A549 (cell line): ENCODE results near the gene PSG1. TPM values are rescaled to one million over a fixed set of nuclear protein-coding genes. Genes with fewer than 3 reads are reported as not detected.
"Not testable (repeated sequence)": the region's sequence is repeated elsewhere in the genome, so short reads cannot be mapped to it uniquely, and the experiment has no call there.

ENCODE experiments used
- ATAC-seq, 2 experiments: fragments of 200-7000 bp in 1 of 2; fragments of >200 bp in 1 of 2; cut with Nextera tagmentation in 1 of 2; cut with Tn5 transposase in 1 of 2; 3 replicates each; pipeline versions ENCODE4 v1.8.0 to v1.9.1; 2018 to 2020; ENCODE audit warnings: mild to moderate bottlenecking in 1 of 2, moderate library complexity in 1 of 2
- CTCF ChIA-PET: fragments of 300-600 bp; sonication (Branson Sonifier 250); formaldehyde crosslinking; extraction: SDS; loops from one replicate; lab custom pipeline; 2021; ENCODE audit warnings: antibody characterized with exemption, inconsistent platforms; lab: Yijun Ruan, JAX
- POLR2A ChIA-PET: fragments of 350-600 bp; formaldehyde crosslinking; extraction: SDS; loops from one replicate; lab custom pipeline; 2021; ENCODE audit warnings: antibody characterized with exemption, inconsistent platforms; lab: Yijun Ruan, JAX
- DNase-seq, 2 experiments: peaks; one replicate each; pipeline versions ENCODE4 v3.0.0 to v3.0.0-alpha.2; 2011 to 2016; ENCODE audit warnings: low read depth in 1 of 2, low spot score in 1 of 2
- FAIRE-seq: peaks from 2 replicates; lab custom pipeline; 2011; peaks lifted over from hg19 to GRCh38; lab: Jason Lieb, UNC
- H3K27ac ChIP-seq, 2 experiments: fragments of >200 bp; sonication (Bioruptor Twin); formaldehyde crosslinking; 3 replicates each; pipeline ENCODE4 v1.5.1; 2016 to 2017
- H3K4me1 ChIP-seq: fragments of >200 bp; sonication (Bioruptor Twin); formaldehyde crosslinking; 3 replicates; pipeline ENCODE4 v1.6.1; 2016
- H3K4me2 ChIP-seq: fragments of >200 bp; sonication (Bioruptor Twin); formaldehyde crosslinking; 3 replicates; pipeline ENCODE4 v1.6.1; 2016
- H3K4me3 ChIP-seq: fragments of >200 bp; sonication (Bioruptor Twin); formaldehyde crosslinking; 3 replicates; pipeline ENCODE4 v1.5.1; 2016
- H3K9me3 ChIP-seq: fragments of >200 bp; sonication (Bioruptor Twin); formaldehyde crosslinking; 3 replicates; pipeline ENCODE4 v1.6.1; 2016
- CEBPB ChIP-seq, 2 experiments: fragments of >200 bp in 1 of 2; sonication (Bioruptor Twin) in 1 of 2; formaldehyde crosslinking in 1 of 2; IDR thresholded peaks; 2 replicates each; pipeline ENCODE4 v1.6.1; 2012 to 2016
- CHD4 ChIP-seq: fragments of 200-600 bp; sonication (generic); IDR thresholded peaks from 2 replicates; pipeline ENCODE4 v1.6.1; 2016; ENCODE audit warnings: antibody characterized with exemption, mild to moderate bottlenecking, borderline replicate concordance
- EHF ChIP-seq: fragments of 250-450 bp; sonication (Bioruptor Pico); IDR thresholded peaks from 2 replicates; pipeline ENCODE4 v1.5.0; 2020; ENCODE audit warnings: mild to moderate bottlenecking
- EP300 ChIP-seq, 2 experiments: fragments of >200 bp; sonication (Bioruptor Twin); formaldehyde crosslinking; IDR thresholded peaks; 2 replicates in 1 of 2; 3 replicates in 1 of 2; pipeline ENCODE4 v1.6.1; 2016 to 2017
- FOSB ChIP-seq: fragments of 250-450 bp; sonication (Bioruptor Pico); IDR thresholded peaks from 2 replicates; pipeline ENCODE4 v1.5.0; 2020; ENCODE audit warnings: mild to moderate bottlenecking, moderate library complexity
- FOSL2 ChIP-seq, 2 experiments: fragments of 450-650 bp in 1 of 2; fragments of >200 bp in 1 of 2; sonication (Bioruptor Twin) in 1 of 2; formaldehyde crosslinking; IDR thresholded peaks; 2 replicates each; pipeline versions ENCODE4 v1.5.0 to v1.6.1; 2016 to 2020; ENCODE audit warnings: mild to moderate bottlenecking in 1 of 2, moderate library complexity in 1 of 2
- GATA3 ChIP-seq: IDR thresholded peaks from 2 replicates; pipeline ENCODE4 v1.6.1; 2012; ENCODE audit warnings: borderline replicate concordance
- HOXA7 ChIP-seq: fragments of 250-450 bp; sonication (Bioruptor Pico); IDR thresholded peaks from 2 replicates; pipeline ENCODE4 v1.5.0; 2020; ENCODE audit warnings: mild to moderate bottlenecking, moderate library complexity
- HOXB13 ChIP-seq: fragments of 250-450 bp; sonication (Bioruptor Pico); IDR thresholded peaks from 2 replicates; pipeline ENCODE4 v1.5.0; 2020; ENCODE audit warnings: low read depth, mild to moderate bottlenecking, moderate library complexity
- JUN ChIP-seq, 2 experiments: fragments of >200 bp; sonication (Bioruptor Twin); formaldehyde crosslinking; IDR thresholded peaks; 2 replicates in 1 of 2; 3 replicates in 1 of 2; pipeline ENCODE4 v1.6.1; 2016 to 2017
- JUNB ChIP-seq: fragments of >200 bp; sonication (Bioruptor Twin); formaldehyde crosslinking; IDR thresholded peaks from 2 replicates; pipeline ENCODE4 v1.6.1; 2016
- KDM5A ChIP-seq: fragments of 200-600 bp; sonication (generic); IDR thresholded peaks from 2 replicates; pipeline ENCODE4 v1.6.1; 2016; ENCODE audit warnings: antibody characterized with exemption, mild to moderate bottlenecking
- MAFK ChIP-seq: fragments of 450-650 bp; IDR thresholded peaks from 2 replicates; pipeline ENCODE4 v1.6.1; 2014; ENCODE audit not compliant: partially characterized antibody
- MAZ ChIP-seq: fragments of 150-350 bp; IDR thresholded peaks from 2 replicates; pipeline ENCODE4 v1.6.1; 2014; ENCODE audit warnings: antibody characterized with exemption, low read depth, low read length, borderline replicate concordance
- RAD21 ChIP-seq, 2 experiments: fragments of >200 bp in 1 of 2; sonication (Bioruptor Twin) in 1 of 2; formaldehyde crosslinking in 1 of 2; IDR thresholded peaks in 1 of 2; conservative IDR thresholded peaks in 1 of 2; 2 replicates in 1 of 2; 3 replicates in 1 of 2; pipeline ENCODE4 v1.6.1; 2012 to 2018; ENCODE audit warnings: inconsistent platforms in 1 of 2
- RCOR1 ChIP-seq: fragments of 150-350 bp; IDR thresholded peaks from 2 replicates; pipeline ENCODE4 v1.6.1; 2014; ENCODE audit warnings: antibody characterized with exemption, low read length, low read depth
- SMC3 ChIP-seq: fragments of >200 bp; sonication (Bioruptor Twin); formaldehyde crosslinking; IDR thresholded peaks from 3 replicates; pipeline ENCODE4 v1.6.1; 2018; ENCODE audit warnings: inconsistent platforms
- TFCP2L1 ChIP-seq: fragments of 250-450 bp; sonication (Bioruptor Pico); IDR thresholded peaks from 2 replicates; pipeline ENCODE4 v1.5.0; 2021; ENCODE audit warnings: mild to moderate bottlenecking
- ZNF302 ChIP-seq: fragments of 250-450 bp; sonication (Bioruptor Pico); IDR thresholded peaks from 2 replicates; pipeline ENCODE4 v1.9.0; 2021; ENCODE audit warnings: inconsistent platforms, mild to moderate bottlenecking, moderate library complexity
- ZSCAN20 ChIP-seq: fragments of 250-450 bp; sonication (Bioruptor Pico); IDR thresholded peaks from 2 replicates; pipeline ENCODE4 v1.8.0; 2022; ENCODE audit warnings: mild to moderate bottlenecking, moderate library complexity
- WGBS: methylation state at CpG from one replicate; pipeline ENCODE4 v1.1.6; 2017; ENCODE audit errors: missing lambda C conversion rate; 5-methylcytosine and 5-hydroxymethylcytosine counted together
- polyA plus RNA-seq, 4 experiments: library from polyadenylated mRNA; depleted of rRNA in 3 of 4; stranded (reverse); fragments of >200 nt; fragmentation: RNase III in 1 of 4; extraction: RNeasy Plus Mini Kit Qiagen cat#74134 plus additional on column Dnase treatment in 1 of 4; gene quantifications; 2 replicates in 3 of 4; 3 replicates in 1 of 4; pipeline ENCODE4 v1.2.3, GENCODE V29; 2011 to 2017
- TF ChIP-seq, protein P1 (sequence below): IDR thresholded peaks from 2 replicates; pipeline ENCODE4 v1.6.1; 2012
- TF ChIP-seq, protein P2 (sequence below): fragments of 250-450 bp; sonication (Bioruptor Pico); IDR thresholded peaks from 2 replicates; pipeline ENCODE4 v1.5.0; 2020; ENCODE audit warnings: low read depth, mild to moderate bottlenecking, moderate library complexity
- TF ChIP-seq, protein P3 (sequence below): fragments of >200 bp; sonication (Bioruptor Twin); formaldehyde crosslinking; IDR thresholded peaks from 2 replicates; pipeline ENCODE4 v1.6.1; 2016
- TF ChIP-seq, protein P4 (sequence below): IDR thresholded peaks from 2 replicates; pipeline ENCODE4 v1.6.1; 2012

Gene PSG1
- polyA plus RNA-seq, 2 of the 4 experiments (the other 2 are of a cell fraction), result 0.16 to 0.41 TPM

DNA sequence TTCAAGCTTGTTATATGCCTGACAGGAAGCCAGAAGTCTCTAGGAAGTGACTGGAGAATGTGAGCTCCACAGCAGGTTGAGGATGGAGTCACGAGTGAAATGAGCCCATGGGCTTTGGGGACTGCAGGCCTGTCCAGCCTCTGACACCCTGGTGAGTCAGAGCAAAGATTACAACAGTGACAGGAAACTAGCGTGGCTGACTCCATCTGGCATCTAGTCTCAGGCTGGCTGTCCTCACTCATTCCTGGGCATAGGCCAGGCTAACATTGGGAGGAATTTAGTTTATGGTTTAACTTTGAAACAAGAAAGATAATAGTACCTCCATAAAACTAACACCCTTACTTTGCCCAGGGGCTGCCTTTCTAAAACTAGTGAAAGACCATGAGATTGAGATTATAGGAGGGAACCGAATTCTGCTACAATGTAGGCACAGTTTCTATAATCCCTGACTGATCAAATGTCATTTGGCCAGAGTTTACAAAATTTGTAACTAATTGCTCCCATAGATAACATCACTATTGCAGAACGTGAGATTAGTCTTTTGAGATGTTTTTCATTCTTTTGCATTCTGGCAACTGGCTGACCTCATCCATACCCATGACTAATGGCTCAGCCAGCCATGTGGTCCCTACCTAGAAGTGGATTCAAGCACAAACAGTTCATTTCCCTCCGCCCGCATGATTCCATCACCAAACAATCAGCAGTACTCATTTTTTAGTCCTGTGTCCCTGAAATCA is 28.4 kb downstream of the PSG1 start (continued):
- no peak for TF ChIP-seq MAZ
- TF ChIP-seq CHD4, result no peak
- TF ChIP-seq HOXB13 (CRISPR knock-in tag), result no peak
- TF ChIP-seq, protein P1, sequence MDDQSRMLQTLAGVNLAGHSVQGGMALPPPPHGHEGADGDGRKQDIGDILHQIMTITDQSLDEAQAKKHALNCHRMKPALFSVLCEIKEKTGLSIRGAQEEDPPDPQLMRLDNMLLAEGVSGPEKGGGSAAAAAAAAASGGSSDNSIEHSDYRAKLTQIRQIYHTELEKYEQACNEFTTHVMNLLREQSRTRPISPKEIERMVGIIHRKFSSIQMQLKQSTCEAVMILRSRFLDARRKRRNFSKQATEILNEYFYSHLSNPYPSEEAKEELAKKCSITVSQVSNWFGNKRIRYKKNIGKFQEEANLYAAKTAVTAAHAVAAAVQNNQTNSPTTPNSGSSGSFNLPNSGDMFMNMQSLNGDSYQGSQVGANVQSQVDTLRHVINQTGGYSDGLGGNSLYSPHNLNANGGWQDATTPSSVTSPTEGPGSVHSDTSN, result peak; percentile 73; the same call in 1 of the 2 replicates

- ATAC-seq, result no peak
- ChIA-PET CTCF (interaction anchor here (0.6 to 1.6 kb wide), 2 partner anchors 24 to 481 kb away, joined by 3 to 4 read pairs; no protein-coding TSS in a partner anchor), POLR2A (no interaction called here)
- Histone ChIP-seq H3K4me1 (peaks cover 23% of the 10 kb centered on the region), H3K4me3 (no peak overlapping the region)
- no peak for TF ChIP-seq KDM5A
- no peak for TF ChIP-seq RCOR1
- TF ChIP-seq, all 56 proteins: peak for 0
- Histone ChIP-seq H3K27ac (peak overlapping the region; percentile 24 to 36; a peak in 4 of 6 replicates), H3K4me2 (no peak overlapping the region), H3K9me3 (no peaks in the 10 kb centered on the region; the same call in 2 of the 3 replicates)
- no peak for FAIRE-seq
- 54% methylated on average over 2 of the region's 2 CpGs for WGBS
- DNase-seq, result no peak
These were observed 32.9 kb downstream of the PSG1 start for GRCh38 chr19:42846597-42846996.

DNA sequence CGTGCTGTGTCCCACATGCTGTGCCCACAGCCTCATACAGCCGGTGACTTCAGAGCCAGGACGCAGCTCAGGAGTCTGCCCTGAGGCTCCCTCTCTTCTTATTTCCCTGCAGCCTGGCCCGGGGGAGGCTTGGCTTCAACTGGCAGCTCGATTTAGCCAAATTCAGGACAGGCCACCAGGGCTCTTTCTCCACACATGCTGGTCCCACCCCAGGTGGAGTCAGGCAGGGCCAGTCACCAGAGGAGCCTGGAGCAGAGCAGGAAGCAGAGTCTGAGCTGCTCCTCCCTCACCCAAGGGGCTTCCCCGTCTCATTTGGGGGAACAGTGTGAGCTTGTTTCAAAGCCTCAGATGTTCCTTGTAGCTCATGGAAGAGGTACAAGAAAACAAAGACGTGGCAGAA is 35.9 kb downstream of the PSG1 start:
- H3K9me3 ChIP-seq, DNase-seq, H3K4me1 ChIP-seq, H3K4me3 ChIP-seq, H3K4me2 ChIP-seq, FAIRE-seq, POLR2A ChIA-PET, ATAC-seq: not testable (repeated sequence)
- H3K27ac ChIP-seq, result peak overlapping the region in 1 of 2 experiments; percentile 69; a peak in 3 of 6 replicates
- WGBS, result 71% methylated on average over 7 of the region's 7 CpGs
- CTCF ChIA-PET, result interaction anchor here (0.8 to 1.3 kb wide), 3 partner anchors 15 to 41 kb away, joined by 3 to 5 read pairs (median 4); no protein-coding TSS in a partner anchor

DNA sequence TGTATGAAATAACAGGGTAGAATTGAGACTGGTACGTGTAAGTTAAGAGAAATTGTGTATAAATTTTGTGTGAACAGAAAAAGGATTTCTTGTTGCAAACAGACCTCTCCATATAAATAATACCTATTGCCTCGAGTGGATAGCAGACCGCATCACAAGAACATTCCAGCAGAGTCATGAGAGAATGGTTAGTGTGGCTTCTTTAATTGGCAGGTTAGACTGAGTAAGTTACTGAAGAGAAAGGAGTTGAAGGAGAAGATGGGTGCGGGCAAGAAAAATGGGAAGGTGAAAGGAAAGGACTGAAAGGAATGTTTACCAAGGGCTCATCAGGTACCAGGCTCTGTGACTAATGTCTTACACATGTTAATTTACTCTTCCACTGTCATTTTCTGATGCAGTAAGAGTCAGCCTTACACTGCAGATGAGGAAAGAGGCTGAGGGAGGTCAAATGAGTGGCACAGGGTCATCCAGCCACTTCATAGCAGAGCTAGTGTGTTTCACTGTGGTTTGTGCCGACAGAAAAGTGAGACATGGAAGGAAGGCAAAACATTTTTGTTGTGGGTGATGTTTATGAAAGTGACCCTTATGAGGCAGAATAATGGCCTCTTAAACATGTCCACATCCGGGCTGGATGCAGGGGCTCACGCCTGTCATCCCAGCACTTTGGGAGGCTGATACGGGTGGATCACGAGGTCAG is 46.6 kb downstream of the PSG1 start:
- peak overlapping the region; percentile 71 for H3K4me2 ChIP-seq
- 0 out of 3 replicates have a peak overlapping the region, but pooled peaks have one; percentile 19 for H3K4me3 ChIP-seq
- peaks cover 51% of the 10 kb centered on the region for H3K4me1 ChIP-seq
- WGBS, result 3% methylated on average over 9 of the region's 9 CpGs
- DNase-seq, result peak in 1 of 2 experiments; percentile 84
- peak; percentile 89 for FAIRE-seq
- POLR2A ChIA-PET; ATAC-seq; TF ChIP-seq FOSL2 (IDR thresholded peaks at IDR 0.05): not testable (repeated sequence)
- CTCF ChIA-PET, result interaction anchor here (1.3 to 2.0 kb wide), 6 partner anchors 20 to 271 kb away, joined by 3 to 12 read pairs (median 8); no protein-coding TSS in a partner anchor
- H3K9me3 ChIP-seq, result peaks cover 13% of the 10 kb centered on the region; the same call in 2 of the 3 replicates
- H3K27ac ChIP-seq, result peak overlapping the region; percentile 83 to 94
- TF ChIP-seq MAFK, result peak; percentile 1
- peak; percentile 77 to 84; a peak in 3 of 5 replicates for TF ChIP-seq EP300 (IDR thresholded peaks at IDR 0.05)
- peak; percentile 55; the same call in 1 of the 2 replicates for TF ChIP-seq HOXA7 (CRISPR knock-in tag)
- TF ChIP-seq GATA3, result peak; percentile 89
- TF ChIP-seq, protein P2, sequence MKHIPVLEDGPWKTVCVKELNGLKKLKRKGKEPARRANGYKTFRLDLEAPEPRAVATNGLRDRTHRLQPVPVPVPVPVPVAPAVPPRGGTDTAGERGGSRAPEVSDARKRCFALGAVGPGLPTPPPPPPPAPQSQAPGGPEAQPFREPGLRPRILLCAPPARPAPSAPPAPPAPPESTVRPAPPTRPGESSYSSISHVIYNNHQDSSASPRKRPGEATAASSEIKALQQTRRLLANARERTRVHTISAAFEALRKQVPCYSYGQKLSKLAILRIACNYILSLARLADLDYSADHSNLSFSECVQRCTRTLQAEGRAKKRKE (CRISPR knock-in tag), result peak; percentile 23; the same call in 1 of the 2 replicates
- TF ChIP-seq CEBPB (IDR thresholded peaks at IDR 0.05), result peak; percentile 52 to 82; a peak in 3 of 4 replicates
- peak in 1 of 2 experiments; percentile 6; a peak in 2 of 5 replicates for TF ChIP-seq RAD21 (conservative IDR thresholded peaks at IDR 0.05 in 1 of 2, IDR thresholded peaks at IDR 0.05 in 1 of 2)
- peak; percentile 70; the same call in 1 of the 2 replicates for TF ChIP-seq FOSB (CRISPR knock-in tag)
- TF ChIP-seq, protein P3, sequence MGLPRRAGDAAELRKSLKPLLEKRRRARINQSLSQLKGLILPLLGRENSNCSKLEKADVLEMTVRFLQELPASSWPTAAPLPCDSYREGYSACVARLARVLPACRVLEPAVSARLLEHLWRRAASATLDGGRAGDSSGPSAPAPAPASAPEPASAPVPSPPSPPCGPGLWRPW, result 0 out of 2 replicates have a peak, but pooled peaks have one; percentile 47
- 0 out of 3 replicates have a peak, but pooled peaks have one; percentile 9 for TF ChIP-seq SMC3
- TF ChIP-seq ZSCAN20 (CRISPR knock-in tag), result peak; percentile 60; the same call in 1 of the 2 replicates
- TF ChIP-seq JUN (IDR thresholded peaks at IDR 0.05), result peak; percentile 22 to 66; a peak in 2 of 5 replicates
- TF ChIP-seq EHF (CRISPR knock-in tag), result peak; percentile 9; the same call in 1 of the 2 replicates
- peak; percentile 91 for TF ChIP-seq ZNF302 (CRISPR knock-in tag)
- TF ChIP-seq FOSL2 (CRISPR knock-in tag; IDR thresholded peaks at IDR 0.05), result peak; percentile 65; the same call in 1 of the 2 replicates
- peak; percentile 79 for TF ChIP-seq JUNB
- TF ChIP-seq, protein P1, result 0 out of 2 replicates have a peak, but pooled peaks have one; percentile 23
- TF ChIP-seq TFCP2L1 (CRISPR knock-in tag), result peak; percentile 65; the same call in 1 of the 2 replicates
- TF ChIP-seq, protein P4, sequence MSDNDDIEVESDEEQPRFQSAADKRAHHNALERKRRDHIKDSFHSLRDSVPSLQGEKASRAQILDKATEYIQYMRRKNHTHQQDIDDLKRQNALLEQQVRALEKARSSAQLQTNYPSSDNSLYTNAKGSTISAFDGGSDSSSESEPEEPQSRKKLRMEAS, result peak; percentile 51; the same call in 1 of the 2 replicates
- TF ChIP-seq, all 56 proteins: peak for 19; not testable (repeated sequence) for 37
